ENCODE data around the gene ZNF133.

Gene ZNF133

DNA sequence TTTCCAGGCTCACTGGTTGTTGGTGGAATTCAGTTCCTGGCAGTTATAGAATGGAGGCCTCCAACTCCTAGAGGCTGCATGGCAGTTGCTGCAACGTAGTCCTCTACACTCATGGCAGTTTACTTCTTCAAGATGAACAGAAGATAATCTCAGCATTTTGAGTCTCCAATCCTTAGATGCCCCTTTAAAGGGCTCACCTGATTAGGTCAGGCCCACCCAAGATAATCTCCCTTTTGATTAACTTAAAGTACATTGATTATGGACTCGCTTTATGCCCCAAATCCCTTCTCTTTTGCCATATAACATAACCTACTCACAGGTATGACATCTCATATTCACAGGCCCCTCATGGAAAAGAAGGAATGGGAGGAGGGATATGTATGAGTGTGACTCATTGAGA is 76.4 kb downstream of the ZNF133 start:
- no peak for DNase-seq
